Globus pallidus (tissue), 1 donor: ENCODE measurements around the gene MRFAP1L1.

Source experiments
- DNase-seq: peaks from one replicate; pipeline ENCODE4 v3.0.0-alpha.2; 2015; ENCODE audit warnings: low spot score

The MRFAP1L1 gene

DNA sequence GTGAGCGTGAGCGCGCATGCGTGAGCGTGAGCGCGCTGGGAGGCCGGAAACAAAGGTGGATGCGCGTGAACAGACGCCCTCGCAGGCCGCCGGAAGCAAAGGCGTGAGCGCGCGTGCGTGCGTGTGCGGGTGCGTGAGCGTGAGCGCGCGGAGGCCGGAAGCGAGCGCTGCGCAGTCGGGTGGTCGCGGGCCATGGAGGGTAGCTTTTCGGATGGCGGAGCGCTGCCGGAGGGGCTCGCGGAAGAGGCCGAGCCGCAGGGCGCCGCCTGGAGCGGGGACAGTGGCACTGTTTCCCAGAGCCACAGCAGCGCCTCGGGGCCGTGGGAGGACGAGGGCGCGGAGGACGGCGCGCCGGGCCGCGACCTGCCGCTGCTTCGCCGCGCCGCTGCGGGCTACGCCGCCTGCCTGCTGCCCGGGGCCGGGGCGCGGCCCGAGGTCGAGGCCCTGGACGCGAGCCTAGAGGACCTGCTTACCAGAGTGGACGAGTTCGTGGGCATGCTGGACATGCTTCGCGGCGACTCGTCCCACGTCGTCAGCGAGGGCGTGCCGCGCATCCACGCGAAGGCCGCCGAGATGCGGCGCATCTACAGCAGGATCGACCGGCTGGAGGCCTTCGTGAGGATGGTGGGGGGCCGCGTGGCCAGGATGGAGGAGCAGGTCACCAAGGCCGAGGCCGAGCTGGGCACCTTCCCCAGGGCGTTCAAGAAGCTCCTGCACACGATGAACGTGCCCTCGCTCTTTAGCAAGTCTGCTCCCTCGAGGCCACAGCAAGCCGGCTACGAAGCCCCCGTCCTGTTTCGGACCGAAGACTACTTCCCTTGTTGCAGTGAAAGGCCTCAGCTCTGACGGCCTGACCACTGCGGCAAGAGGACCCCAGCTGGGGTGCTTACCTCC lies 6.6 kb upstream of the MRFAP1L1 start, which contains the start of gene BLOC1S4:
Gene BLOC1S4 (plus strand): TSS at position 157 of the 894 bp plus-strand sequence. CDS start 36 bp downstream, at position 193.
- DNase-seq = peak; percentile 88

DNA sequence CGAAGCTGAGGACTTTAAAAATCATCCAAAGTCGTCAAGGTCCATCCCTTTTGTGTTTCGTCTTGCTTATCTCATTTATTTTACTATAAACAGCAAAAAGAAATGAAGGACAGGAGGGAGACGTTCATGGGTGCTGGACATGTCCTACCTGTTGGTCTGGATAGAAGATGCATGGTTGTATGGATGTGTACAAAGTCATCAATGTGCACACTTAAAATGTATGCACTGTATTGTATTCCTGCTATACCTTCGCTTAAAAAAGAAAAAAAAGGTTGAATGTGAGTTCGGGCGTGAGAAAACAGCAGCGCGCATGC lies 6.0 kb upstream of the MRFAP1L1 start:
- DNase-seq = no peak

DNA sequence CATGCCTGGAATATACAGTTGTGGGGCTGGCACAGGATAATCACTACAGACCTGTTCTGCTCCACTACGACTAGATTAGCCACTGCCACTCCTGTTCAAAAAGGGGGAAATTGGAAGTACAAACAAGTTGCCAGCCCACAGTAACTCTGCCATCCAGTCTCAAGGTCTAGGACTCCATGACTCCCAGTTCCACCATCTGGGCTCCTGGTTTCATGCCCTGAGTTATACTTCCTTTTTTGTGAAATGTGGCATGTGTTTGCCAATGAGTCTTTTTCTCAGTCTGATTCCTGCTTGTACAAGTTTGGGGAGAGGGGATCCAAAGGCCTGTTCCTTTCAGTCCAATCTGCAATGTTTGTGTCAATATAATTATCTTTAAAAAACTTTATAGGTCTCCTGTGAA lies 5.3 kb upstream of the MRFAP1L1 start:
- DNase-seq = no peak

DNA sequence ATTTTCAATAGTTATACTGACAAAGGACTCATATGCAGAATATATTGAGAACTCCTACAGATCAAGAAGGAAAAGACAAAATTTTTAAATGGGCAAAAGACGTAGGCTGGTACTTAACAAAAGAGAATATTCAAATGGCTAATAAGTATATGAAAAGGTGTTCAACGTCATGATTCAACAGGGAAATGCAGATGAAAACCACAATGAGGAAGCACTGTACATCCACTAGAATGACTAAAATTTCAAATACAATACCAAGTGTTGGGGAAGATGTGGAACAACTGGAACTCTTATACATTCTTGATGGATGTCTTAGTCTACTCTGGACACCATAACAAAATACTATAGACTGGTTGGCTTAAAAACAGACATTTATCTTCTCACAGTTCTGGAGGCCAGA lies 1.3 kb upstream of the MRFAP1L1 start:
- no peak for DNase-seq

DNA sequence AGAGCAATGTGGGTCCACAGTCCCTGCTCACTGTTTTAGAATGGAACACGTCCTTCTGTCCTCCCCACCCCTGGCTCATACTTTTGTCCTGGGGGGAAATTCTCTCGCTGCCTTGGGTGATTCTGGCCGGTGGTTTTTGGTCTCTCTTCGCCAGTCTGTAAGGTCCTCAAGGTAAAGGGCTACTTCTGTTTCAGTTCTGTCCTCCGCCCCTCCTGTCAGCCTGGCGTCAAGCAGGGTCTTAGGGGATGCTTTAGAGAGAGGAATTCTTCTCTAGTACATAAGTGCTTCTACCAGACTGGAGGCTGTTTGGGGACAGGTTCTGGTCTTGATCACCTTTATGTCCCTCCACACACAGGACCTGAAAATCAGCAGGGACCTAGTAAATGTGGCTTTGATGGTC lies 617 bp upstream of the MRFAP1L1 start:
- DNase-seq = no peak

DNA sequence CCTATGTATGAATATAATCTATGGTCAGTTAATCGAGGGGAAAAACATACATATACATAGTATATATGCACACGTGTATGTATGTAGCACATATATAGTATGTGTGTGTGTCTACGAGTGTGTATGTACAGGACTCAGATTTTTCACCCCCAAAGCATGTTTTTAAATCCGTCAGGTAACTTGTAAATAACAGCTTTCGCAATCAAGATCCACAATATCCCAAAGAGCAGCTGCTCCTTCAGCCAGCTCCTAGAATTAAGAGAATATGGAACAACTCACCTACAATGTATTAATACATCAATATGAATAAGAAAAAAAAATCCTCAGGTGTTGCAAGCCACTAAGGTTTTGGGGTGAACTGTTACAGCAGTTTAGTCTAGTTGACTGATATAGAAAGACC lies 3.5 kb downstream of the MRFAP1L1 start:
- no peak for DNase-seq

DNA sequence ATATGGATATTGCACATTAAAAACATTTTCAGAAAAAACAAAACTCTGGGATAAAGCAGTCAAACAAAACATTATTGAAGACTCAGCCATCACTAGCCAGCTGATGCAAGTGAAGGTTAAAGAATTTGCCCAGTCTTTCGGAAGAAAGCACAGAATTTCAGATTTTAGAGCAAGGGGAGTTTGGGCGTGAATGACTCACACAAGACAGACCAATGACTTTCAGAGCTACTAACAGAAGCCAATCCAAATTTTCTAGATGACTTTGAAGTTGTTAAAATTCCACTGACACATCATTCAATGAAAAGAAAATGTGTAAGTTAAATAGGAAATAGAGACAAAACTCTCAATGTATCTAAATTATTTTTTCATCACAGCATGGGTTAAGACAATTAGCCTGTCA lies 4.0 kb downstream of the MRFAP1L1 start:
- no peak for DNase-seq

DNA sequence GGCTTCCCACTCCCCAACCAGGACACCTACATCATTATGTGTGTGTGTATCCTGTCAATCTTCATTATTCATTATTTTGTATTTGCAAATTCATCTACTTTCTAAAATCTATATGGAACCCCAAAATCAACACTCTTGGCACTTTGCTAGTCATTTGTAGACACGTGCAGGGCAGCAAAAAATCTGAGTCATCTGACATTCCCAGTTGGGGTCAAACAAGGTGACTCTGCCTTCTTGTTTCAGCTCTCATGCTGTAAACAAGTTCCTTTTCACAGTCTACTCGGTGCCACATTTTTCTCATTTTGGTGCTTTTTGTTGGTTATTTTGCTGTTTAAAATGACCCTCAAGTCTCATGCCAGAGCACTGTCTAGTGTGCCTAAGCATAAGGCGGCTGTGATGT lies 5.9 kb downstream of the MRFAP1L1 start:
- DNase-seq = no peak

DNA sequence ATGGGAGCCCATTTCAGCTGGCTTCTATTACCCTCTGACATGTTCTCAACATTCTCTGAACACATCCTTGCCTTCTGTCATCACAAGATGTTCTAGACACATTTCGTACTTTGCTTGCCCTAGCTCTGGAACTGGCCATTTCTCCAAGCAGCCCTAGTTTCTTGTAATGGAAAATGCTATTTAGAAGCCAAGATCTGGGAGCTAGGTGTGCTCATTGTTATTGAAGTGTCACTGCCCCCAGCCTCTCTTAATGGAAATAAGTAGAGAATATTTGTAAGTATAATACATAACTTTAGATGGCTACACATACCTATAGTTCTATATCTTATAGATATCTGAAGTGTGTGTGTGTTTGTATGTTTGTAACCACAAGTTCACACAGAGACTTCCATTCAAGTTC lies 6.9 kb downstream of the MRFAP1L1 start:
- DNase-seq = no peak

DNA sequence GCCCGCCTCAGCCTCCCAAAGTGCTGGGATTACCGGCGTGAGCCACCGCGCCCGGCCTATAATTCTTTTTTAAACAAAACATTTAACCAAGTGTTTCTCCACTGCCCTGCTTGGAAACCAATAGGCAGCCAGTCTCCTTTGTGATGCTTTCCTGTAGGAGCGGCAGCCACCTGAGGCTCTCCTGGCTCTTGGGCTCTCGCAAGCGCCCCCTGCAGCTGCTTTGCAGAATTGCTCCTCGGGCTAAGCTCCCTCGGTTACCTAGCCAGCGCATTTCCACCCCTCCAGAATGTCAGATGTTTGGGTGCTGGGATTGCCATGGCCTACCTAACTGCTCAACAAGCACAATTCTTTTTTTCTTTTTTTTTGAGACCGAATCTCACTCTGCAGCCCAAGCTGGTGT lies 8.3 kb downstream of the MRFAP1L1 start:
- DNase-seq = no peak

DNA sequence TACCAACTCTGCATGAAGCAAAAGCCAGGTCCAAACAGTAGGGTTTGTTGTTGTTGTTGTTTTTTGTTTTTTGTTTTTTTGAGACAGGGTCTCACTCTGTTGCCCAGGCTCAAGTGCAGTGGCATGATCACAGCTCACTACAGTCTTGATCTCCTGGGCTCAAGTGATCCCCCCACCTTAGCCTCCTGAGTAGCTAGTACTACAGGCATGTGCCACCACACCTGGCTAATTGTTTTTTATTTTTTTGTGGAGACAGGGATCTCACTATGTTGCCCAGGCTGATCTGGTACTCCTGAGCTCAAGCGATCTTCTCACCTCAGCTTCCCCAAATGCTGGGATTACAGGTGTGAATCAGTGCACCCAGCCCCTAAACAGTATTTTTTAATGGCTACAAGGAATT lies 9.8 kb downstream of the MRFAP1L1 start:
- DNase-seq = no peak

DNA sequence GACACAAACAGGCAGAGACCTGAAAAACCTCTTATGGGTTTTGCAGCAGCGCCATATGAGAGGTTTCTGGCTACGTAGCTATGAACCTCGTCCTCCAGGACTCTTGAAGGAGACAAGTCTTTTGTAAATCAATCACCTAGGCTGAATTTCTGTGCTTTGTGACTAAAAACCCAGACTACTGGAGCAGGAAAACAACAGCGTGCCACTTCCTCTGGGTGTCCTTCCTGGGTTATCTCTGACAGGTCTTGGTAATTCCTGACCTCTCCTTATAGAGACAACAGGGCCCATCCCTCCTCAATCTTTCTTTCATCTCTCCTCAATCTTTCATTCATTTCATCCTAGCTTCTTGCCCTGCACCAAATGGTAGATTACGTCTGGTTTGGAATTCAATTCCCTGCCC lies 10.3 kb downstream of the MRFAP1L1 start:
- no peak for DNase-seq

DNA sequence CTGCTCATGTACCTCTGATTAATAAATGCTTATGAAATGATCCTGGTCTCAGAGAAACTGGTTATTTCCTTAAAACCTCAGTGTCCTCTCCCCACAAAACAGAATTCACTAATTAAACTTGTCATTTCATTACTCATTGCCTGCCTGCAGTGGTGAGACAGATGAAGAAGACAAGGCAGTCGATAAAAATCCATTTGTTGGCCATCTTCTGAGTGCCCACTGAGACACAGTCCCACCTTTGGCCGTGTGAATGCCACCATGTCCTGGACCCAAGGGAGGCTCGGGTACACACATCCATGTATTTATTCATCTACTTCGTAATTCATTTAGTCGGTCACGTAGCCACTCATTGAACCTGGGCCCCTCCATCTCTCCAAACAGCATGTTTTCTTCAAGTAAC lies 12.5 kb downstream of the MRFAP1L1 start:
- no peak for DNase-seq

DNA sequence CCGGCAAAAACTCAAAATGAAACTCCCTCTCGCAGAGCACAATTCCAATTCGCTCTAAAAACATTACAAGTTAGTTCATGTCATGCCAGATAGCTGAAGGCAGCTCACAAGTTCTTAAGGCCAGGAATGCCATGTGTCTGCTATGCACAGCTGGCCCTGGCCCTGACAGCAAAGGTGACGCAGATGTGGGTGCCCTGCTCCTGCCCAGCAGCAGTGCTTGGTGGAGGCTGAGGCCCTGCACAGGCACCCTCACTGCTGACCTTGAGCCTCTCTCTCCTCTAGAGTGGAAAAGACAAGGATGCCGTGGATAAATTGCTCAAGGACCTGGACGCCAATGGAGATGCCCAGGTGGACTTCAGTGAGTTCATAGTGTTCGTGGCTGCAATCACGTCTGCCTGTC lies 13.1 kb downstream of the MRFAP1L1 start:
- DNase-seq = no peak

DNA sequence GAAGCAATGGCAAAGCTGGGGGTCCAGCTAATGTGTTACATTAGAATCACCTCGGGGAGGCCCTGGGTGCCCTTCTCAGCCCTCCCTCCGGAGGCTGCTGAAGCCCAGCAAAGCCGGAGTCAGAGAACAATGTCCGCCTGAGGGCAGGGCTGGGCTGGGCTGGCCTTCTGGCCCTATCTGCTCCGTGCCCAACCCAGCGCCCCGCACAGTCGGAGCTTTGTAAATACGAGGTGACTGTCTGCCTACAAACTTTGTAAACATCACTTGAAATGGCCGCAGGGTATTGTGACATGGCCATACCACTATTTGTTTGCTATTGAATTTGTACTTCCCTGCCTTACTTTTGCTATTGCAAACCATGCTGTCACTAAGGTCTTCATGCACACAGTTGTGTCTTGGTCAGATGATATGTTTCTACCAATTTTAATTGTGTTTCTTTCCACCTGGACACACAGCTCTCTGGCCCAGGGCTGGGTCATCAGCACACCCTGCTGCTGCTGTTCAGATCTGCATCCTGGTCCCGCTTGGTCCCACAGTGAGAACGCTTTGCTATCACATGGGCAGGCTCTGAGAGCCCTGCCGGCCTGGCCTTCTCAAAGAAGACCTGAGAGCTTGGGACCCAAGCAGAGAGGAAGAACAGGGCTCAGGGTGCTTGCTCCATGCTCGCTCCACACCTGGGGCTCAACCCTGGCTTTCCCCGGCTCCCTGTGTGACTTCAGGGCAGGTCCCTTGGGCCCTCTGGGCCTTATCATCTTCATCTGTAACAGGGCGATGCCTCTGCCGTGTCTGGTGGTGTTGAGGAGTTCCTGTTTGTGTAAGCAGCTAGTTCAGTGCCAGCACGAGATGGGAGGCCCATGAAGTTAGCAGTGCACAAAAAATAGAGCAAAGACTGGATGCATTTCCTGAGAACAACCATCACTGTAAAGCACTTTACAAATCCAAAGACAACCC lies 13.7 kb downstream of the MRFAP1L1 start:
- no peak for DNase-seq

DNA sequence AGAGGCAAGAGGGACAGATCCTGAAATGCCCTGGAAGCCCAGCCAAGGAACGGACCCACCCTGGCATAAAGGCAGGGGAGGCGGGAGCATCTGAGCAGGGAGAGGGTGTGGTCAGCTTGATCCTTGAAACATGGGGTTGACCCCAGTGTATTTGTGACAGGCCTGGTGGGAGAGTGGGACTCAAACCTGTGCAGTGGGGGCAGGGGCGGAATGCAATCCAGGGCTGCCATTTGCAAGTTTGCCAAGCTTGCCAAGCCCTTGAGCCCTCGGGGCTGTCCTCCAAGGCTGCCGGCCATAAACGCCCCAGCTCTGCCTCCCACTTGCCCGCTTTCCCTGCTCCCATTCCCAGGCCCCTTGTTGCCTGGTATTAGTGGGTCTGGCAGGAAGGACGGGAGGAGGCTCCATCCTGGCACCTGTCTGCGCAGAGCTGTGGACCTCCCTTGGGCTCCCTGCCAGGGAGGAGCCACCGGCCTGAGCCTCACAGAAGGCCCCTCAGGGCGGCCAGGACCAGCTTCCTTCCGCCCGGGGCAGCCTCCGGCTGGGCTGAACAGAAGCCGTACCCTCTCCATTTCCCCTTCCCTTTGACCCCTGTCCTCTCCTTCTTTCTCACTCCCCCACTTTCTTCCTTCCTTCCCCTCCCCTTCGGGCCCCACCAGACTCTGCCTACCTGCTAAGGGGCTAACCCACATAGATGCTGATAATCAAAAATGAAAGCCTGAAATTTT lies 15.3 kb downstream of the MRFAP1L1 start:
- no peak for DNase-seq

DNA sequence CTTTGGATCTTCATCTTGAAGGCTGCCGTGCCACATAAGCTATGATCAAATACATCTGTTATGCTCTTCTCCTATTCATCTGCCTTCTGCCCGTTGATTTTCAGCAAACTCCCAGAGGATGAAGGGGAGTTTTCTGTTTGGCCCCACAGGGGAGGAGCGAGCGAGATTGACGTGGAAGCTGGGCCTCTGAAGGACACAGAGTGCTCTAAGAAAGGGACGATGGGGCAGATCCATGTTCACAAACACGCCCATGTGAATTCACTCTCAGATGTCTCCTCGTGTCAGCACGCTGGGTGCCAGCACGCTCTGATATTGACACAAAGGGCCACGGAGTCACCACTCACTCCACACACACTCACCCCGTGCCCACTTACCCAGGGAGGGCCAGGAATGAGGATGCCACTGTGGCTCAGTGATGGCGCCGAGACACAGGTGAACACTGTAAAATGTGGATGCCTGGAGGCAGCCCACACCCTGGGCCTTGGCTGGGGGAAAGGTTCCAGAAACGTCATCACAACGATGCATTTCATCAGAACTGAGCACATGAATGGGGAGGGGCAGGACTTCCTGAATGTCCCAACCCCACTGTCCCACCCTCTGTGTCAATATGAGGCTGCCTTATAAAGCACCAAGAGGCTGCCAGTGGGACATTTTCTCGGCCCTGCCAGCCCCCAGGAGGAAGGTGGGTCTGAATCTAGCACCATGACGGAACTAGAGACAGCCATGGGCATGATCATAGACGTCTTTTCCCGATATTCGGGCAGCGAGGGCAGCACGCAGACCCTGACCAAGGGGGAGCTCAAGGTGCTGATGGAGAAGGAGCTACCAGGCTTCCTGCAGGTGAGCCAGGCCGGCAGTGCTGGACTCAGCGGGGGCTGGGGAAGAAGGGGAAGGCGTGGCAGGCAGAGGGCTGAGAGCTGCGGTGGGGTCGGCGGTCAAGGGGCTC lies 16.2 kb downstream of the MRFAP1L1 start, which contains the start of gene S100P:
Gene S100P (plus strand): TSS at position 648 of the 946 bp plus-strand sequence. CDS start 55 bp downstream, at position 703.
- no peak for DNase-seq

DNA sequence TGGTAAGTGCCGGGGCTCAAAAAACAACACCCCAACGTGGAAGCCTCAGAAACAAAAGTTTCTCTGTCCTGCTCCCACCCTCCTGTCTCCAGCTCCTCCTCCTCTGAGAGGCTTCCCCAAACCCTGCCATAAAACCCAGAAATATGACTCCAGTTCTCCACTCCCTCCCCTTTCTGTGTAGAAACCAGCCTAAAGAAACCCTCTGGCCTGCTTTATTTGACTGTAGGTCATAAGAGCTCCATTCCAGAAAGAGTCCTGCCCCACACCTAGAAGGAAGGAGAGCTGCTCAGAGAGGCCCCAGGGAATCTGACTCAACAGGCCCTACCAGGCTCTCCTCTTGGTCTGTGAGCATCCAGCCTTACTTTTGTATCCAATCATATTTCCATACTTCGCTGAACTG lies 16.9 kb downstream of the MRFAP1L1 start:
- no peak for DNase-seq

DNA sequence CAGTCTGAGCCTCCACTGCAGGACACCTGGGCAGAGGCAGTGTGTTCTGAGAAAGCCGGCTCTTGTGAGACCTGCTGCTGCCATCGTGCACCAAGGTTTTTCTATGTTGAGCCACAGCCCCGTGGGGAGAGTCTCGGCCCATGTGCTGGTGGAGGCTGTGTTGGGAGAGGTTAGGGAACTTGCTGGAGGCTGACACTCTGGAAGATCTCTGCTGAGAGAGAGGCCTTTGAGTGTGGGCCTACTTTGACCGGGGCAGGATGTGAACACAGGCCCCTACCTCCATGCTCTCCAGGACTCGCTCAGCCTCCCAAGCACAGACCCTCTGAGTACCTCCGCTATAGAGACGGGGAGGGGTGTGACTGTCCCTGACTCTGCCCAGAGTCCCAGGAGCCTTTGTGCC lies 17.3 kb downstream of the MRFAP1L1 start:
- DNase-seq = no peak

DNA sequence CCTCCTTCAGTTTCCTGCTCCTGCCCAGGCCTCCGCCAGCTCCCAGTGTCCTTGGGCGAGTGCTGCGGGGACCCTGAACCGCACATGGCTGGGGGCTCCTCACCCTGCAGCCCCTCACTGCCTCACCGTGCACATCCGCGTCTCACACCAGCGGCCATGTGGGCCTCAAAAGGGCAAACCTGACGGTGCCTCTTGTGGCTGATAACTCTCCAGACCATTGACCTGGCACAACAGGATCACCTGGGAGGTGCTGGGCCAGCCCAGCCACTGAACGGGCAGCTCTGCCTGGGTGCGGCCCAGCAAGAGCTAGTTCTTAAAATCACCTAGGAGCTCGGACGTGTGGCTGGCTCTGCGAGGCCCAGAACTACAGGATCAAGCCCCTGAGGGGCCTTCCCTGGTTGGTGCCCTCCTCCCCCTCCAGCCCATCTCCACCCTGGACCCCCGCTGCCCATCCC lies 20.1 kb downstream of the MRFAP1L1 start:
- DNase-seq = no peak
